Stimulated activated CD4-positive, alpha-beta T cell treated with anti-CD3 and anti-CD28 coated beads, Interleukin-1b, Interleukin-23, amount 100 ng/mL, for 48 hours (primary cell): ENCODE data around the gene RBFOX2.
"Not testable (repeated sequence)": the region's sequence is repeated elsewhere in the genome, so short reads cannot be mapped to it uniquely, and the experiment has no call there.

Source experiments
- DNase-seq: peaks from one replicate; pipeline ENCODE4 v3.0.0-alpha.2; 2020

The RBFOX2 gene

GRCh38 chr22:36003972-36004674, 24.5 kb downstream of the RBFOX2 start:
- no peak for DNase-seq

DNA sequence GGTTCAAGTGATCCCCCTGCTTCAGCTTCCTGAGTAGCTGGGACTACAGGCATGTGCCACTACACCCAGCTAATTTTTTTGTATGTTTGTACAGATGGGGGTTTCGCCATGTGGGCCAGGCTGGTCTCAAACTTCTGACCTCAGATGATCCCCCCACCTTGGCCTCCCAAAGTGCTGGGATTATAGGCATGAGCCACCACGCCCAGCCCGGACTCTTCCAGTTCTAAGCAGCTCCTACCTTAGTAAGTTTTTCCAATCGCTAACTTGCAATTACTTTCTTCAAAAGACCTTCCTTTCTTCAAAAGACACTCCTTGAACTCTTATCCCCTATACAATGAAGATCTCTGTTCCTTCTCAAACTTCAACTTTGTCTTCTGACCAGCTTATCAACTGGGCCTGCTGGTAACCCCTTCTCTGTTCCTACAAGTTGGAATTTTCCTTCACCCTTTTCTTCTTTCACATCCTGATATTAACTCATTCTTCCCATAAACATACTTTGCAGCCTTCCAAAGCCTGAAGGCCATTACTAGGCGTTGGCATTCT, 25.8 kb downstream of the RBFOX2 start:
- DNase-seq, result no peak

DNA sequence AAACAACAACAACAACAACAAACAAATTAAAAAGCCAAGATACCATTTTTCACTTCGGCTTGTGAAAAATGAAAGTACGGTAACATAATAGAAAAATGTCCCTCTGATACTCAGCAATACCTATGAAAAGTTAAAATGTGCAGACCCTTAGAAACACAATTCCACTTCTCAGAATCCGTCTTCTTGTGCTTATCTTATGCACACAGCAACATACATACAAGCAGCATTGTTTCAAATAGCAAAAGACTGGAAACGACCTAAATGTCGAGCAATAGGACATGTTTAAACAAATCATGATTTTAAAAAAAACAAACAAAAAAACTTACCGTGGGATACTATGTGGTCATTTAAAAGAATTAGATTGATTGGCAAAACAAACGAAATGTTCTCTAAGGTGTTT, 26.5 kb downstream of the RBFOX2 start:
- DNase-seq, result no peak

- no peak for DNase-seq
Measured at GRCh38 chr22:35998748-35999147, 29.9 kb downstream of the RBFOX2 start.

DNA sequence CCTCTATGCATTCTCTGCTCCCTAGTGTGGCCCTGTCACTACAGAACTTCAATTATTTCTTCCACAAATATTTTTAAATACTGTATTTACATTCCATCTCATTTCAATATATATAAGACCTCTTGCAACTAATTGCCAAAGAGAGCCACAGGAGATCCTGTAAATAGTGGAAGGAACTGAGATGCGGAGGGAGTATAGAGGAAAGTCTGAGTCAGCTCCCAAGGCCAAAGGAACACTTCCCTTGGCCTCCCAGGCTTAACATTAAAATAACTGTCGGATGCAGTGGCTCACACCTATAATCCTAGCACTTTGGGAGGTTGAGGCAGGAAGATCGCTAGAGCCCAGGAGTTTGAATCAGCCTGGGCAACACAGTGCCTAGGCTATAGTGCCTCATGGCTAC, 31.2 kb downstream of the RBFOX2 start:
- no peak for DNase-seq

GRCh38 chr22:35996596-35996995, 32.0 kb downstream of the RBFOX2 start:
- DNase-seq, result no peak

DNA sequence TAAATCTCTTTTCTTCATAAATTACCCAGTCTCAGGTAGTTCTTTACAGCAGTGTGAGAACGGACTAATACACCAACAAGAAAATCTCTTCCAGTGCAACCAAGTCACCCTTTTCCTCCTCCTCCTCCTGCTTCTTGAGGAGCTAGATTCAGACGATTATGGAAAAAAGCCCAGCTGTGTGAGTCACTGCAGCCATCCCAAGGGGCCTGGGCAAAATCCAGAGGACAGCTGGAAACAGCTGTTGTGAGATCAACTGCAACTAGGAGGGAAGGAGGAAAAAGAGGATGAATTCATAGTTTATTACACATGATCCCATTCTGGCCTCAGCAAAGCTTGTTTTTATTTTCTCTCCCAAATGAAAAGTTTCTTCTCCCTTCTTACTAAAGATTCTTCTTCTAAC, 32.9 kb downstream of the RBFOX2 start:
- DNase-seq, result no peak

- no peak for DNase-seq
Measured at GRCh38 chr22:35995348-35995747, 33.3 kb downstream of the RBFOX2 start.

DNA sequence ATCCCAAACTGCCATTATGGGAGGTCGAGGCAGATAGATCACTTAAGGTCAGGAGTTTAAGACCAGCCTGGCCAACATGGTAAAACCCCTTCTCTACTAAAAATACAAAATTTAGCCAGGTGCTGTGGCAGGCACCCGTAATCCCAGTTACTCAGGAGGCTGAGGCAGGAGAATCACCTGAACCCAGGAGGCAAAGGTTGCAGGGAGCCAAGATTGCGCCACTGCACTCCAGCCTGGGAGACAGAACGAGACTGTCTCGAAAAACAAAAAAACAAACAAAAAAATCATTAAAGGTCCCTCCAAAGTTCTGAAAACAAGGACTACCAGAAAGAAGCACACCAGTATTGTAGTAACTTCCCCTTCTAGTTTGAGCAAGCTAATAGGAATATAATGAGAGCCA, 34.9 kb downstream of the RBFOX2 start:
- DNase-seq, result not testable (repeated sequence)

- no peak for DNase-seq
Measured at GRCh38 chr22:35993048-35993714, 35.4 kb downstream of the RBFOX2 start.

DNA sequence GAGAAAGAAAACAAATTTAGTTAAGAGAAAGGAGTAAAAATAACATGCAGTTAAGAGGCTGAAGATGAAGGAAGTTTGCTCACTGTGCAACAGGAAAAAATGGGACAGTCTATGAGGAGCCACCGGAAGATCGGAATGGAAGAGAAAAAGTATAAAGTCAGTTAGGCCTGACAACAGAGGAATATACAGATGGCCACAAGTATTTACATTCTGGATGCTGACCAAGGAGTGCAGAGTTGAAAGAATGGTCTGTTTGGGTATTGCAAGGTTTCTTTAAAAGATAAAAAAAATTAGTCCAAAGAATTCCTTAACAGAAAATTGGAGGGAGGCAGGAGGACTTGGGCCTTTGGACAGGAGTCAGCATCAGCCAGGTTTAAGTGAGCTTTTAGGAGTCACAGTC, 37.5 kb downstream of the RBFOX2 start:
- no peak for DNase-seq

DNA sequence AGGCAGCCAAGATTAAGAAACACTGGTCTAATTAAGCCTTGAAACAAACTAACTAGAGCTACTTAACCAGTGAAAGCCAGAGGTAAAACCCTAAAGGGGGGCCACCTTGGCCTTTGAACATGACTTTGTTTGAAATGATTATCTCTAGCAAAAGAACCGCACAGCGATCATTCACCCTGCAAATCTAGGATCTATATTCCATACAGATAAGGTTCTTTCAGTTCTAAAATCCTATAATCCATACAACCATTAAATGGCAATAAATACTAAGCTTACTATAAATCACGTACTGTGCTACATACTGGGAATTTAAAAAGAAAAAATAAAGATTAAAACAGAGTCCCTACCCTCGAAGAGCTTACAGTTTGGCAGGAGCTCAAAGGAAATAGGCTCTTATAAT, 40.6 kb downstream of the RBFOX2 start:
- no peak for DNase-seq

DNA sequence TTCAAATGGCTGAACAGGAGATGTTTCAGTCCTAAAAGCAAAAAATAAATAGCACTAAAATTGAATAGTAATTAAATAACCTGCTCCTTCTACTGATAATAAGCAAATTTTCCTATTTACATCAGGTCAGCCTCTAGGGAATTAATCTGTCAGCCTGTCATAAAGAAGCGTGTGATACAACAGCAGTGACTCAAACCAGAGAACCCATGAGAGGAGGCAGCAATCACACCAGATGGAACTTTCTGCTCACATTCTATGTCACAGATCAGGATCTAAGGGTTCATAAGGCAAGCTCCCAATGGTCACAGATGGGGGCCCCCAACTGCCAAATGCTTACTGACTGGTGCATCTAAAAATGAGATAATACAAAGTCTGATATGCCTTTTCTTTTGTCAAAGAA, 41.1 kb downstream of the RBFOX2 start:
- DNase-seq, result no peak

- DNase-seq, result no peak
Measured at GRCh38 chr22:35986088-35986487, 42.5 kb downstream of the RBFOX2 start.

GRCh38 chr22:35985371-35985770, 43.3 kb downstream of the RBFOX2 start:
- DNase-seq, result no peak

GRCh38 chr22:35984183-35985175, 44.1 kb downstream of the RBFOX2 start:
- DNase-seq, result no peak

DNA sequence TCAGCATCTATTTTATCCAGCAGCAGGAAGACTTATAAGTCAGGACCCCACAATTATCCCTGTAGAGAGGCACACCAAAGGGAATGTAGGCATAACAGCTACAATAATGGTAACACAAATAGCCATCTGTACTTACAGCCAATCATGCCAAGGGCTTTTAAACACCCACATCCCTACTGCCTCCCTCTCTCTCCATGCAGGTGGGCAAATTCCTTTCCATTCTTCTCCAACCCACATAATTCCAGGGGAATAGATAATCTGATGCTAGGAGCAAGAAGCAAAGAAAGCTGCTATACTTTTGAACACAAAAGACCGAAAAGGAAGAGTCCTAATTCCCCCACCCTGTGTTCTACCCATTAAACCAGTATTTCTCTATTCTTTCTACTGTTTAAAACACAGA, 46.7 kb downstream of the RBFOX2 start:
- DNase-seq, result no peak

GRCh38 chr22:35978889-35979288, 49.7 kb downstream of the RBFOX2 start:
- DNase-seq, result no peak

GRCh38 chr22:35978201-35978600, 50.4 kb downstream of the RBFOX2 start:
- no peak for DNase-seq

- no peak for DNase-seq
Measured at GRCh38 chr22:35977136-35977535, 51.5 kb downstream of the RBFOX2 start.

DNA sequence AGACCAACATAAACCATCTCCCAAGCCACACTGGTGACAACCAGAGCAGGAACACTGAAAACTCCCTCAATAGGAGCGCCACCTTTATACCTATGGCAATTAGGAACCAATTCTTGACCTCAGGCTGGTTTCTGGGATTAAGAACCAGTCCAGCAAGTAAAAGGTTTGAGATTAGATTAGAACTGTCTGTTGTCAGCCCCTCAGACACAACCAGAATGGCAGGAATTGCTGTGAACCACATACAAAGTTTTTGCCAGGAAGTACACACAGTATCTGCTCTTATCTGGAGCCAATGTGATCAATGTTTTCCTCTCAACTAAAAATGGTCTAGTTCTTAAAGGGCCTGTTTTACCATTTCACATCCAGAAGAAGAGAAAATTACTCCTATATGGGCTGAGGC, 55.2 kb downstream of the RBFOX2 start:
- no peak for DNase-seq

DNA sequence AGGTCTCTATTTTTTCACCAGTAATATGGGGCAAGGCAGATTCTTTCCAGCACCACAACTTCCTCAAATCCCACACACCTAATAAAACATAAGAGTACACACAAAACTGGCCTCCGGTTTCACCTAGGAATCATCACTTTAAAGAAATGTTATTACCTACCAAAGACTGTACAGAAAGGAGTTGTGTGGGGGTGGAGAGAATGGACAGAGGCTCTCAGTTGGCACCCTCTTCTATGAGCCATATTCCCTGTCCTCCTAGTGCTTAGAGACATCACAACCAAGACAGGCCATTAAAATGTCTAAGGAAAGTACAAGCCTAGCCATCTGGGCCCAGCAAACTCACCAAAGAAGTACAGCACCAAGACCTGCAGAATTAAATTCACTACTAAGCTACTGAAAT, 56.1 kb downstream of the RBFOX2 start:
- DNase-seq, result no peak

- DNase-seq, result no peak
Measured at GRCh38 chr22:35971456-35972119, 57.0 kb downstream of the RBFOX2 start.
